ENCODE measurements around the gene CELA3A. TPM values are rescaled to one million over a fixed set of nuclear protein-coding genes. Genes with fewer than 3 reads are reported as not detected.
"Not testable (repeated sequence)": the region's sequence is repeated elsewhere in the genome, so short reads cannot be mapped to it uniquely, and the experiment has no call there.

The CELA3A gene
- total and polyA plus RNA-seq, 5 donors, result 0.86 TPM; not detected in 4

- H3K9me3 ChIP-seq (ENCODE audit: control insufficient read depth, low read length), result no peaks in the 10 kb centered on the region
- intact Hi-C loops (cut with DNase I), result no loop called here
- WGBS, result 89% methylated on average over 6 of the region's 6 CpGs
- DNase-seq (no peak), ATAC-seq (no peak)
- no peaks in the 10 kb centered on the region for H3K27me3 ChIP-seq (ENCODE audit: control insufficient read depth, insufficient read depth)
- H3K4me3 ChIP-seq (ENCODE audit: low read length), result no peak overlapping the region
- no peak overlapping the region for H3K27ac ChIP-seq (ENCODE audit: low read length)
- no peaks in the 10 kb centered on the region for H3K4me1 ChIP-seq (ENCODE audit: control insufficient read depth, insufficient read depth, low read length)
Measured at GRCh38 chr1:22021061-22021460, 19.6 kb downstream of the CELA3A start.

GRCh38 chr1:22024485-22025367 is 23.3 kb downstream of the CELA3A start:
- Histone ChIP-seq H3K9me3 (ENCODE audit: control insufficient read depth, low read length) (no peaks in the 10 kb centered on the region), H3K4me1 (ENCODE audit: control insufficient read depth, insufficient read depth, low read length) (no peaks in the 10 kb centered on the region), H3K4me3 (ENCODE audit: low read length) (peak overlapping the region; percentile 60), H3K27ac (ENCODE audit: low read length) (peak overlapping the region; percentile 90), H3K27me3 (ENCODE audit: control insufficient read depth, insufficient read depth) (no peaks in the 10 kb centered on the region)
- WGBS, result 2% methylated on average over 33 of the region's 33 CpGs
- DNase-seq (peak; percentile 62 to 82 (median 79)), ATAC-seq (peak; percentile 71 to 76)
- intact Hi-C loops (cut with DNase I), result no loop called here

GRCh38 chr1:22025368-22026155 is 24.1 kb downstream of the CELA3A start:
- Histone ChIP-seq H3K4me3 (ENCODE audit: low read length) (peak overlapping the region; percentile 60), H3K4me1 (ENCODE audit: control insufficient read depth, insufficient read depth, low read length) (no peaks in the 10 kb centered on the region), H3K27ac (ENCODE audit: low read length) (peak overlapping the region; percentile 94), H3K27me3 (ENCODE audit: control insufficient read depth, insufficient read depth) (no peaks in the 10 kb centered on the region), H3K9me3 (ENCODE audit: control insufficient read depth, low read length) (no peaks in the 10 kb centered on the region)
- ATAC-seq, result peak; percentile 96 to 97
- under 1% methylated on average over 42 of the region's 42 CpGs for WGBS
- intact Hi-C loops (cut with DNase I), result no loop called here
- peak; percentile 89 to 91 (median 90) for DNase-seq

GRCh38 chr1:22026924-22027289 is 25.4 kb downstream of the CELA3A start:
- Histone ChIP-seq H3K27me3 (ENCODE audit: control insufficient read depth, insufficient read depth) (no peaks in the 10 kb centered on the region), H3K9me3 (ENCODE audit: control insufficient read depth, low read length) (no peaks in the 10 kb centered on the region), H3K4me1 (ENCODE audit: control insufficient read depth, insufficient read depth, low read length) (no peaks in the 10 kb centered on the region), H3K27ac (ENCODE audit: low read length) (no peak overlapping the region), H3K4me3 (ENCODE audit: low read length) (no peak overlapping the region)
- intact Hi-C loops (cut with DNase I), result no loop called here
- ATAC-seq (no peak), DNase-seq (no peak)
- 78% methylated on average over 3 of the region's 3 CpGs for WGBS

- Histone ChIP-seq H3K4me1 (ENCODE audit: control insufficient read depth, insufficient read depth, low read length) (no peaks in the 10 kb centered on the region), H3K4me3 (ENCODE audit: low read length) (no peak overlapping the region), H3K27ac (ENCODE audit: low read length) (no peak overlapping the region), H3K9me3 (ENCODE audit: control insufficient read depth, low read length) (no peaks in the 10 kb centered on the region), H3K27me3 (ENCODE audit: control insufficient read depth, insufficient read depth) (no peaks in the 10 kb centered on the region)
- DNase-seq (no peak), ATAC-seq (no peak)
- WGBS, result 86% methylated on average over 4 of the region's 4 CpGs
- intact Hi-C loops (cut with DNase I), result no loop called here
Measured at GRCh38 chr1:22030057-22030456, 28.6 kb downstream of the CELA3A start.

GRCh38 chr1:22030473-22030872 is 29.0 kb downstream of the CELA3A start:
- Histone ChIP-seq H3K9me3 (ENCODE audit: control insufficient read depth, low read length) (no peaks in the 10 kb centered on the region), H3K27me3 (ENCODE audit: control insufficient read depth, insufficient read depth) (no peaks in the 10 kb centered on the region), H3K4me3 (ENCODE audit: low read length) (no peak overlapping the region), H3K27ac (ENCODE audit: low read length) (peak overlapping the region; percentile 27), H3K4me1 (ENCODE audit: control insufficient read depth, insufficient read depth, low read length) (no peaks in the 10 kb centered on the region)
- DNase-seq (no peak), ATAC-seq (no peak)
- WGBS, result 77% methylated on average over 3 of the region's 3 CpGs
- intact Hi-C loops (cut with DNase I), result no loop called here

GRCh38 chr1:22031214-22031962 is 29.9 kb downstream of the CELA3A start:
- WGBS, result 57% methylated on average over 8 of the region's 8 CpGs

GRCh38 chr1:22034834-22035233 is 33.4 kb downstream of the CELA3A start:
- ATAC-seq; H3K9me3 ChIP-seq (ENCODE audit: control insufficient read depth, low read length); H3K4me1 ChIP-seq (ENCODE audit: control insufficient read depth, insufficient read depth, low read length); H3K27me3 ChIP-seq (ENCODE audit: control insufficient read depth, insufficient read depth); H3K27ac ChIP-seq (ENCODE audit: low read length); intact Hi-C loops (cut with DNase I); DNase-seq; H3K4me3 ChIP-seq (ENCODE audit: low read length): not testable (repeated sequence)
- 84% methylated on average over 5 of the region's 5 CpGs for WGBS

More at GRCh38 chr1:22031214-22031962, 29.9 kb downstream of the CELA3A start:
- Histone ChIP-seq H3K27me3 (ENCODE audit: control insufficient read depth, insufficient read depth) (no peaks in the 10 kb centered on the region), H3K4me3 (ENCODE audit: low read length) (no peak overlapping the region), H3K4me1 (ENCODE audit: control insufficient read depth, insufficient read depth, low read length) (no peaks in the 10 kb centered on the region), H3K9me3 (ENCODE audit: control insufficient read depth, low read length) (no peaks in the 10 kb centered on the region), H3K27ac (ENCODE audit: low read length) (no peak overlapping the region)
- peak in 1 of 2 donors; percentile 55 for ATAC-seq
- DNase-seq, result no peak
- intact Hi-C loops (cut with DNase I), result no loop called here

- WGBS, result 63% methylated on average over 7 of the region's 7 CpGs
- no peak for ATAC-seq
- no peak for DNase-seq
- no peaks in the 10 kb centered on the region for H3K27me3 ChIP-seq (ENCODE audit: control insufficient read depth, insufficient read depth)
- no peak overlapping the region for H3K27ac ChIP-seq (ENCODE audit: low read length)
- intact Hi-C loops (cut with DNase I), result no loop called here
- no peak overlapping the region for H3K4me3 ChIP-seq (ENCODE audit: low read length)
- H3K4me1 ChIP-seq (ENCODE audit: control insufficient read depth, insufficient read depth, low read length), result peaks cover 2% of the 10 kb centered on the region
- no peaks in the 10 kb centered on the region for H3K9me3 ChIP-seq (ENCODE audit: control insufficient read depth, low read length)
Measured at GRCh38 chr1:22037520-22037919, 36.1 kb downstream of the CELA3A start.

- peak in 1 of 3 donors; percentile 65 for DNase-seq
- H3K27ac ChIP-seq (ENCODE audit: low read length), result no peak overlapping the region
- WGBS, result 78% methylated on average over 5 of the region's 5 CpGs
Measured at GRCh38 chr1:22038036-22038435, 36.6 kb downstream of the CELA3A start.

More at GRCh38 chr1:22038036-22038435, 36.6 kb downstream of the CELA3A start:
- no peak overlapping the region for H3K4me3 ChIP-seq (ENCODE audit: low read length)
- H3K4me1 ChIP-seq (ENCODE audit: control insufficient read depth, insufficient read depth, low read length), result peaks cover 2% of the 10 kb centered on the region
- peak; percentile 43 to 46 for ATAC-seq
- no peaks in the 10 kb centered on the region for H3K9me3 ChIP-seq (ENCODE audit: control insufficient read depth, low read length)
- no peaks in the 10 kb centered on the region for H3K27me3 ChIP-seq (ENCODE audit: control insufficient read depth, insufficient read depth)
- intact Hi-C loops (cut with DNase I), result no loop called here

All from right cardiac atrium (tissue), 5 donors.